Measurements from ENCODE around the gene KLHL30.
A peak's percentile ranks its signal among the peaks of the same experiment; 100 is the strongest.

Gene KLHL30

DNA sequence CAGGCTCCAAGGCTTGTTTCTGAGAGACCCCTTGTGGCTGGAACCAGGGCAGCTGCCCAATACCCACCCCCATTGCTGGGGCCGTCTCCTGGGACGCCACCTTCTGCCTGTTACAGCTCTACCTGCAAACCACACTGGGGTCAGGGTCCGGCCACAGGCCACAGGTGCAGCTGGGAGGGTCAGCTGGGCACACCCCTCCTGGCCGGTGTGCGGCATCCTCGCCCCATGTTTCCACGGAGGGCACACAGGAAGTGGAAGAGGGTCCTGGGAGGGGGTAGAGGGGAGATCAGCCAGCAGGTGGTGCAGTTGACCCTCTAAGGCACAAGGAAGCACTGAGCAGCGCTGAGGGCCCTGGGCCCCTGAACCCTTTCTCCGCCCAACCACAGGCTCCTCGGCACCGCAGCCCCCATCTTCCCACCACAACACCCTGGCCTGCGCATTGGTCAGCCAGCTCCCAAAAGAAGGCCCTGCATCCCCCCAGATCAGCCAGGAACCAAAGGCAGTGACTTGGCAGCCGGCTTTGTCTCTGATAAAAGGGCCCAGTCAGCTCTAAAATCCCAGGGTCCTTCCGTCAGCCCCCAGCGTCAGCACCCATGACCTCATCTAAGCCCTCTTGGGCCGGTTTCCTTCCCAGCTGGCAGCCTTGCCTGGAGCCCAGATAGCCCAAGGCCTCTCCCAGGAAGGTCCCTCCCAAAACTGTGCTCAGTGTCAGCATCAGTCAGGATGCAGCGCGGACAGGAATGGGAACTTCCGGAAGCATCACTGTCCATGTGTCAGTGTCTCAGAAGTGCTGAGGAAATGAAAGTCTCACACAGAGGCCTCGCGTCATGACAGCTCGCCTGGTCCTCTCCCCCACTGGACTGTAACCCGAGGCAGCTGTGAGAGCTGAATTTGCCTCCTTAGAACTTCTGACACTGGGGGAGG lies 22.0 kb downstream of the KLHL30 start:
- no peak overlapping the region for H3K4me3 ChIP-seq (ENCODE audit: low read depth, low read length)
- peak; percentile 19 for TF ChIP-seq CTCF (IDR thresholded peaks at IDR 0.05; ENCODE audit: low read depth, low read length, missing control alignments)
- DNase-seq (ENCODE audit: low read depth) = no peak
- in situ Hi-C loops (cut with HindIII; ENCODE audit: low sequenced_read_pairs) = no loop called here

DNA sequence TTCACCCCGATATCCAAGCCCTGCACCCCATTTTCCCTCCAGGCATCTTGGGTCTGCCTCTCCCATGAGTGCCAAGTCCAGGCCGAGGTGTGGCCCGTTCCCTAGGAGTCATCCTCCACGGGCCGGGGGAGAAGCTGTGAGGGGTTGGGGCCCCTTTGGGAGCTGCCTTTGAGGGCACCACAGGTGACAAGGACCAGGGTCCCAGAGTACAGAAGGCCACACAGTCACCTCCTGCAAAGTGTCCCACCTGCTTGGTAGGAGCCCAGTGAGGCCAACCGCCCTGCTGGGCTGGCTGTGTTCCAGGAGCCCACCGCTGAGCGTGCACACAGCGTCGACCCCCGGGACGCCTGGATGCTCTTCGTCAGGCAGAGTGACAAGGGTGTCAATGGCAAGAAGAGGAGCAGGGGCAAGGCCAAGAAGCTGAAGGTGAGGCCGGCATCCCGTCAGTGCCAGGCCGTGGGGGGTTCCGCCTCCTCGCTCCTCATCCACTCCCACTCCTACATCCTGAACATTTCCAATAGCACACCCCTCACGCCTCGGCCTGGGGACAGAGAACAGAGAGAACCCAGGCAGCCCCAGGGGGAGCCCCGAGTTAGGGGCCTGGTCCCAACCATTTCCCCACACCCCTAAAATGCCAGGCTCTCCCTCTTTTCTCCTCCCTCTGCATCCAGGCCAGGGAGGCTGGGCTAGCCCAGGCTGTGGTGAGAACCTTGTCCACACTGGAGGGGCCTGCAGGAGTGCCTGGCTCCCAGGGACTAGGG lies 23.0 kb downstream of the KLHL30 start:
- TF ChIP-seq CTCF (IDR thresholded peaks at IDR 0.05; ENCODE audit: low read depth, low read length, missing control alignments) = no peak
- in situ Hi-C loops (cut with HindIII; ENCODE audit: low sequenced_read_pairs) = no loop called here

DNA sequence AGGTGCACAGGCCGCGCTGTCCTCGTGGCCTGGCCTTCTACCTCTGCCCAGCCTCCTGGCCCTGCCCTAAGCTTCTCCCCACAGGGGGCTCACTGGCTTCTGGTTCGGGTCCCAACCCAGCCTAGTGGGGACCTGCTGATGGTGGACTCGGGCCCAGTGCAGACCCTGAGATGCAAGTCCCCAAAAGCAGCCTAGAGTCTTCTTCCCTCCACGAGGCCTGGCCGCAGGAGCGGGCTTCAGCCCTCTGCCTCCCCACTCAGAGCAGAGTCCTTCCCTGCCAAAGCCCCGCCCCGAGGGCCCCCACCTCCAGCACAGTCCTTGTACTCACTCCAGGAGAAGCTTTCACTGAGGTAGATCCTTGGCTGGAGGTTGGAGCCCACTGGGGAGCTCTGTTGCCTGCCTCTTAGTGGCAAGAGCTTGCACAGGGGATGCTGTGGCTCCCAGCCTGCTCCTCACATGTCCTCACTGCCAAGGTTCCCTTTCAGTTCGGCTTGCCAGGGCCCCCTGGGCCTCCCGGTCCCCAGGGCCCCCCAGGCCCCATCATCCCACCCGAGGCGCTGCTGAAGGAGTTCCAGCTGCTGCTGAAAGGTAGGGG lies 23.9 kb downstream of the KLHL30 start:
- DNase-seq (ENCODE audit: low read depth) = no peak
- no peak for TF ChIP-seq CTCF (IDR thresholded peaks at IDR 0.05; ENCODE audit: low read depth, low read length, missing control alignments)
- H3K4me3 ChIP-seq (ENCODE audit: low read depth, low read length) = no peak overlapping the region
- in situ Hi-C loops (cut with HindIII; ENCODE audit: low sequenced_read_pairs) = no loop called here

More for the DNA sequence above, 23.0 kb downstream of the KLHL30 start:
- H3K4me3 ChIP-seq (ENCODE audit: low read depth, low read length) = no peak overlapping the region
- no peak for DNase-seq (ENCODE audit: low read depth)

DNA sequence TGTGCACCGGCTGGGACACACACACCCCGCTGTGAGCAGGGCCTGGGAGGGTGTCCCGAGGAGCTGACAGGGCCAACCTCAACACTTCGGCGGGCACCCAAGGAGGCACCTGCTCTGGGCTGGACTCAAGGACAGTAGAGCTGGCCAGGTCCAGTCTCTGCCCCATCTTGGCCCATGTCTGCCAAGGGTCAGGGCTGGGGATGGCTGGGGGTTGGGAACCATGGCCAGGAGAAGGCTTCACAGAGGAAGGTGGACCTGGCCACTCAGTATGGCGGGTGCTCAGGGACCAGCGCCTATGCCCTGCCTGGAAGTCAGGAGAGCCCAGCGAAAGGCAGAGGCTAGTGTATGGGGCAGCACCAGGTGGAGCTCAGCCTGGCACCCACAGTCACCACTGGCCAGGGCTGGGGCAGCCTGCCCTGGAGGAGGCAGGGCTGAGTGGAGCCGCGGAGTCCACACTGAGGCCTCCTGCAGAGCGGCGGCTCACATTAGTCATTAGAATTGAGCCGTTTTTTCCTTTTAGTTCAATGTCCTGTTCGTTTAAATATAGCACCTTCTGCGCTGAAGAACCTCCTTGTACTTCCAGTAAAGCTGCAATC lies 24.5 kb downstream of the KLHL30 start:
- DNase-seq (ENCODE audit: low read depth) = no peak
- no peak for TF ChIP-seq CTCF (IDR thresholded peaks at IDR 0.05; ENCODE audit: low read depth, low read length, missing control alignments)
- peak overlapping the region; percentile 23 for H3K4me3 ChIP-seq (ENCODE audit: low read depth, low read length)
- in situ Hi-C loops (cut with HindIII; ENCODE audit: low sequenced_read_pairs) = no loop called here

DNA sequence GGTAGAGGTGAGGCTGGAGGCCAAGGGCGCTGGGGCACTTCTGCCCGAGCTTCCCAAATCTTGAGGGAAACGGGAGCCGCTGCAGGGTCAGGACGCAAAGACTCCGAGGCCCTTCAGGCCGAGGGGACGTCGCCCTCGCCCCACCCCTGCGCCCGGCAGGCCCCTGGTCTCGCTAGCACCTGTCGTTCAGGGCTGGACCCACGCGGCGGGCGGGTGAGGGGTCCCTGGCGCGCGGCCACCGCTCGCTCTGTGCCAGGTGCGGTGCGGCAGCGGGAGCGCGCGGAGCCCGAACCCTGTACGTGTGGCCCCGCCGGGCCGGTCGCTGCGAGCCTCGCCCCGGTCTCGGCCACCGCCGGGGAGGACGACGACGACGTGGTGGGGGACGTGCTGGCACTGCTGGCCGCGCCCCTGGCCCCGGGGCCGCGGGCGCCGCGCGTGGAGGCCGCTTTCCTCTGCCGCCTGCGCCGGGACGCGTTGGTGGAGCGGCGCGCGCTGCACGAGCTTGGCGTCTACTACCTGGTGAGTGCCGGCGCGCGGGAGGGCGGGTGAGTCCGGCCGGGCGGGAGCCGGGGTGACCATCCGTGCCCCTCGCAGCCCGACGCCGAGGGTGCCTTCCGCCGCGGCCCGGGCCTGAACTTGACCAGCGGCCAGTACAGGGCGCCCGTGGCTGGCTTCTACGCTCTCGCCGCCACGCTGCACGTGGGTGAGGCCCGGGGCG lies 25.2 kb downstream of the KLHL30 start:
- H3K4me3 ChIP-seq (ENCODE audit: low read depth, low read length) = peak overlapping the region; percentile 23
- TF ChIP-seq CTCF (IDR thresholded peaks at IDR 0.05; ENCODE audit: low read depth, low read length, missing control alignments) = no peak
- no peak for DNase-seq (ENCODE audit: low read depth)
- in situ Hi-C loops (cut with HindIII; ENCODE audit: low sequenced_read_pairs) = no loop called here

Data from astrocyte of the cerebellum (primary cell).